Nephron (organoid): ENCODE results near the gene CRISP3.
"Not testable (repeated sequence)": the region's sequence is repeated elsewhere in the genome, so short reads cannot be mapped to it uniquely, and the experiment has no call there.

Experiments used
- H3K27ac Mint-ChIP-seq, 3 experiments: 2 replicates each; pipeline ENCODE4 v1.8.0; 2020; ENCODE audit warnings: mixed read lengths in 3 of 3, mild to moderate bottlenecking in 2 of 3, moderate library complexity in 1 of 3
- H3K27me3 Mint-ChIP-seq: 2 replicates; pipeline ENCODE4 v1.8.0; 2021; ENCODE audit warnings: low read depth, mild to moderate bottlenecking, moderate library complexity, mixed read lengths
- H3K36me3 Mint-ChIP-seq: 2 replicates; pipeline ENCODE4 v1.8.0; 2020; ENCODE audit warnings: low read depth, mixed read lengths
- H3K4me1 Mint-ChIP-seq: 2 replicates; pipeline ENCODE4 v1.8.0; 2020; ENCODE audit warnings: mixed read lengths
- H3K4me3 Mint-ChIP-seq, 3 experiments: 2 replicates each; pipeline ENCODE4 v1.8.0; 2020; ENCODE audit warnings: mild to moderate bottlenecking in 3 of 3, mixed read lengths in 3 of 3, moderate library complexity in 2 of 3
- H3K9me3 Mint-ChIP-seq: 2 replicates; pipeline ENCODE4 v1.8.0; 2020; ENCODE audit warnings: mixed read lengths
- TF ChIP-seq, protein P1 (sequence below), 3 experiments: fragments of 200-600 bp; sonication (generic); IDR thresholded peaks; one replicate each; pipeline ENCODE4 v1.5.0; 2021; ENCODE audit warnings: antibody characterized with exemption in 3 of 3; ENCODE audit not compliant: unreplicated experiment in 3 of 3

Gene CRISP3

DNA sequence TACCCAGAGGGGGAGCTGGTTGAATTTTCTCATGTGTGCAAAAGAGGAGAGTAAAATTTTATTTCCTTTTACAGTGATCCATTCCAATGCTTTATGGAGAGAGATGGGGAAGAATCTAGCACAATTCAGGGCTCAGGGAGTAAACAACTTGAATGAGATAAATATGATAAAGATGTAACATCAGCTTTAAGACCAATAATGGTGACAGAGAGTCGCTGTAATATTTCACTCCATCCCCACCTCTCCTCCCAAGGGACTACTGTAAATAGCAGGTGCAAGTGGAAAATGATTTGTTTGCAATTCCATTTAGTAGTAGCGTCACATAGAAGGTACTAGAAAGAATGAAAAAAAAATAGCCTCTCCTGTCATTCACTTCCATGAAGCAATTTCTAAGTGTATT lies 4.8 kb downstream of the CRISP3 start:
- H3K27ac Mint-ChIP-seq: no peak overlapping the region
- no peaks in the 10 kb centered on the region for H3K36me3 Mint-ChIP-seq
- H3K4me3 Mint-ChIP-seq: no peak overlapping the region
- no peaks in the 10 kb centered on the region for H3K4me1 Mint-ChIP-seq
- no peaks in the 10 kb centered on the region for H3K27me3 Mint-ChIP-seq
- TF ChIP-seq, protein P1, sequence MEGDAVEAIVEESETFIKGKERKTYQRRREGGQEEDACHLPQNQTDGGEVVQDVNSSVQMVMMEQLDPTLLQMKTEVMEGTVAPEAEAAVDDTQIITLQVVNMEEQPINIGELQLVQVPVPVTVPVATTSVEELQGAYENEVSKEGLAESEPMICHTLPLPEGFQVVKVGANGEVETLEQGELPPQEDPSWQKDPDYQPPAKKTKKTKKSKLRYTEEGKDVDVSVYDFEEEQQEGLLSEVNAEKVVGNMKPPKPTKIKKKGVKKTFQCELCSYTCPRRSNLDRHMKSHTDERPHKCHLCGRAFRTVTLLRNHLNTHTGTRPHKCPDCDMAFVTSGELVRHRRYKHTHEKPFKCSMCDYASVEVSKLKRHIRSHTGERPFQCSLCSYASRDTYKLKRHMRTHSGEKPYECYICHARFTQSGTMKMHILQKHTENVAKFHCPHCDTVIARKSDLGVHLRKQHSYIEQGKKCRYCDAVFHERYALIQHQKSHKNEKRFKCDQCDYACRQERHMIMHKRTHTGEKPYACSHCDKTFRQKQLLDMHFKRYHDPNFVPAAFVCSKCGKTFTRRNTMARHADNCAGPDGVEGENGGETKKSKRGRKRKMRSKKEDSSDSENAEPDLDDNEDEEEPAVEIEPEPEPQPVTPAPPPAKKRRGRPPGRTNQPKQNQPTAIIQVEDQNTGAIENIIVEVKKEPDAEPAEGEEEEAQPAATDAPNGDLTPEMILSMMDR (IDR thresholded peaks at IDR 0.05; ENCODE audit: unreplicated experiment in 3 of 3): no peak
- H3K9me3 Mint-ChIP-seq: no peaks in the 10 kb centered on the region

DNA sequence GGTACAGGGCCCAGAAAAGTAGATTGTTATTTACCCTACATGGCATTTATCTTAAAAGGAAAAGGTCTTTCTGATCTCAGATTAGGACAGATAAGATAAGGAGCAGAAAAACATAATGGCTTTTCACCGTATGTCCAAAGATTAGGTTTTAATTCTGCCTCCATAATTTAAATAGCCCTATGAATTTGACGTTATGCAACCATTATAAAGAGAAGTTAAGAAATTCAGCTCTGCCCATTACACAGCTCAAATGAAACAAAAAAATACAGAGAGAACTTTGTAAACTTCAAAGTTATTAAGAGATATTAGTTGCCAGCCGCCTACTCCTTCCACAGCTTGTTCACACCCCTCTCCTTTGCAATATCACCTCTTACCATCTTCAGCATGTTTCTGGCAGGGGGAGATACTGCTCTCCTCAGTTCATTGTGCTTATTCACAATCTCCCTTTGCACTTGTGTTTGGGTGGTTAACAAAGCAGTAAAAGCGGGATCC lies 8.1 kb downstream of the CRISP3 start:
- no peaks in the 10 kb centered on the region for H3K27me3 Mint-ChIP-seq
- H3K36me3 Mint-ChIP-seq: no peaks in the 10 kb centered on the region
- no peaks in the 10 kb centered on the region for H3K4me1 Mint-ChIP-seq
- TF ChIP-seq, protein P1 (IDR thresholded peaks at IDR 0.05; ENCODE audit: unreplicated experiment in 3 of 3): no peak
- no peak overlapping the region for H3K4me3 Mint-ChIP-seq
- H3K27ac Mint-ChIP-seq: no peak overlapping the region
- H3K9me3 Mint-ChIP-seq: no peaks in the 10 kb centered on the region

DNA sequence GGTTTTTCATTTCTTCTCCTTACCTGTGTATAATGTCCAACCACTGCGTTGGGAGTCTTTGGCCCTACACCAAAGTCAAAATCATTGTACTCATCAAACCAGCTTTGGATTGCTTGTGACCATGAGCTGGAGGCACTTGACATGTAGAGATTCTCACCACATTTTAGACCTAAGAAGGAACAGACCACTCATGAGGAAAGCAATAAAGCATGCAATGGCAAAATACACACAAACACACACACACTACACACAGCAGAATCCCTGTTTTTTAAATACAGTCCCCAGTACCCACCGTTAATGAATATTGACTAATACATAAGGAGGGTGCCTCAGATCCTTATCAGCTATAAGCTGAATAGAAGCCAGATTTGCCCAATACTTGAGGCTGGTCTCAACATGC lies 10.5 kb downstream of the CRISP3 start:
- Mint-ChIP-seq H3K9me3 (no peaks in the 10 kb centered on the region), H3K36me3 (no peaks in the 10 kb centered on the region), H3K27me3 (no peaks in the 10 kb centered on the region), H3K27ac (no peak overlapping the region), H3K4me1 (no peaks in the 10 kb centered on the region), H3K4me3 (no peak overlapping the region)
- TF ChIP-seq, protein P1 (IDR thresholded peaks at IDR 0.05; ENCODE audit: unreplicated experiment in 3 of 3): no peak

DNA sequence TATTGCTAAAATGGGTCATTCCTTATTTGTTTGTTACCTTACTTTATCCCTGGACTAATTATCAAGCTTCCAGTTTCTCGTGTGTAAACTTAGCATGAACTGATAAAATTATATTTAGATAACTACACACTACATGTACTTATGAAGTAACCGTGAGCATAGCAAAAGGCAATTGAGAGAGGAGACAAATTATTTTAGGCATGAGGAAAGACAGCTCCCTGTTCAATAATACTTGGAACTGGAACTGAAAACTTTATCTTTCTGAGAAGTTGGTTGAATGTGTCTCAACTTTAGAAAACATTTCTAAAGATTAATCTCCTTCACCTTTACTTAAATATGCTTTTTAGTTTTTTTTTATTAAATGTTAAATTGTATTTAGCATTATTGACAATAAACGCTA lies 11.4 kb downstream of the CRISP3 start:
- H3K9me3 Mint-ChIP-seq: no peaks in the 10 kb centered on the region
- no peaks in the 10 kb centered on the region for H3K4me1 Mint-ChIP-seq
- H3K36me3 Mint-ChIP-seq: no peaks in the 10 kb centered on the region
- no peak overlapping the region for H3K27ac Mint-ChIP-seq
- H3K4me3 Mint-ChIP-seq: no peak overlapping the region
- no peaks in the 10 kb centered on the region for H3K27me3 Mint-ChIP-seq
- TF ChIP-seq, protein P1 (IDR thresholded peaks at IDR 0.05; ENCODE audit: unreplicated experiment in 3 of 3): no peak

DNA sequence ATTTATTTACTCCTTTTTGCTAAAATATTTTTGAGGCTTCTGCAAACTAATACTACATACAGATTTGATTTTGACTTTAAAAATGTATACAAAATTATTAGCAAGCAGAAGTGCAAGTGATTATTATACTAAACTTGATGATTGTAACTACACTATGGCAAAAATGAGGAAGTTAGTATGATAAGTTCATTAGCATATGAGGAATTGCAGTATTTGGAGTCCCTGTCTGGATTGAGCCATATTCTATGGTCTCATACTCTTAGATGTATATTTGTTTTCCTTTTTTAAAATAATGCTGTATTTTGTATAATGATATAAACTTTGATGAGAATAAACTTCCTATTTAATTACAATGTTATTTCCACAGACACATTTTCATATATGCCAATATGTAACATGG lies 13.9 kb downstream of the CRISP3 start:
- Mint-ChIP-seq H3K4me3 (no peak overlapping the region), H3K27ac (no peak overlapping the region), H3K27me3 (no peaks in the 10 kb centered on the region), H3K4me1 (no peaks in the 10 kb centered on the region), H3K36me3 (no peaks in the 10 kb centered on the region), H3K9me3 (peaks cover 4% of the 10 kb centered on the region)
- TF ChIP-seq, protein P1 (IDR thresholded peaks at IDR 0.05; ENCODE audit: unreplicated experiment in 3 of 3): no peak

DNA sequence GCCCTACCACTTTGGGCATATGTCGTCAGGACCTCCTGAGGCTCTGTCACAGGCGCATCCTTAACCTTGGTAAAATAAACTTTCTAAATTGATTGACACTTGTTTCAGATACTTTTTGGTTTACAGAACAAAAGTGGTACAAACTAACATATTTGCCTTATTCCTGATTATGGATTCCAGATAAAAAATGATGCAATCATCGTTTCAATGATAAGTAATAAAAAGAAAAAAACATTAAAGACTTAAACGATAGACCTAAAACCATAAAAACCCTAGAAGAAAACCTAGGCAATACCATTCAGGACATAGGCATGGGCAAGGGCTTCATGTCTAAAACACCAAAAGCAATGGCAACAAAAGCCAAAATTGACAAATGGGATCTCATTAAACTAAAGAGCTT lies 20.3 kb downstream of the CRISP3 start:
- H3K4me1 Mint-ChIP-seq, H3K4me3 Mint-ChIP-seq, H3K27ac Mint-ChIP-seq, H3K27me3 Mint-ChIP-seq, H3K36me3 Mint-ChIP-seq: not testable (repeated sequence)
- H3K9me3 Mint-ChIP-seq: peaks cover 13% of the 10 kb centered on the region
